Epithelial cell of esophagus (primary cell): ENCODE results near the gene ZER1.
"Not testable (repeated sequence)": the region's sequence is repeated elsewhere in the genome, so short reads cannot be mapped to it uniquely, and the experiment has no call there.

Experiments used
- DNase-seq: peaks from one replicate; pipeline ENCODE4 v3.0.0; 2010; ENCODE audit warnings: low read depth
- H3K4me3 ChIP-seq: 2 replicates; pipeline ENCODE4 v1.5.1; 2011; ENCODE audit warnings: mild to moderate bottlenecking, low read length, control low read depth
- CTCF ChIP-seq: IDR thresholded peaks from 2 replicates; pipeline ENCODE4 v1.5.1; 2011; ENCODE audit warnings: low read depth, mild to moderate bottlenecking, low read length, control low read depth, inconsistent platforms; ENCODE audit not compliant: insufficient read depth; ENCODE audit errors: missing control alignments

Gene ZER1

GRCh38 chr9:128787659-128788058, 15.9 kb upstream of the ZER1 start:
- peak; percentile 26 for DNase-seq
- H3K4me3 ChIP-seq: peak overlapping the region; percentile 97
- no peak for TF ChIP-seq CTCF

- peak; percentile 84 for DNase-seq
- TF ChIP-seq CTCF: no peak
- H3K4me3 ChIP-seq: peak within 1 kb of the TSS; percentile 97
Observed at GRCh38 chr9:128786681-128787601, 15.2 kb upstream of the ZER1 start, which contains the start of gene TBC1D13. Gene TBC1D13 (plus strand): TSS chr9:128787253. CDS start chr9:128787354, 101 bp downstream.

DNA sequence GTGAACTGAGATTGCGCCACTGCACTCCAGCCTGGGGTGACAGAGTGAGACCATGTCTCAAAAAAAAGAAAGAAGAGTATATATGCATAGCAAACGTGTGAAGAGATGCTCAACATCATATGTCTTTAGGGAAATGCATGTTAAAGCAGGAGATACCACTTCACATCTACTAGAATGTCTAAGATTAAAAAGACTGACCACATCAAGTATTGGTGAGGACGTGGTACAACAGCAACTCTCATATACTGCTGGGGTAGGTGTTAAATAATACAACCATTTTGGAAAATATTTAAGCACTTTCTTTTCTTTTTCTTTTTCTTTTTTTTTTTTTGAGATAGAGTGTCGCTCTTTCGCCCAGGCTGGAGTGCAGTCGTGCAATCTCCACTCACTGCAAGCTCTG, 13.7 kb upstream of the ZER1 start:
- DNase-seq: no peak
- TF ChIP-seq CTCF: no peak
- H3K4me3 ChIP-seq: no peak overlapping the region

DNA sequence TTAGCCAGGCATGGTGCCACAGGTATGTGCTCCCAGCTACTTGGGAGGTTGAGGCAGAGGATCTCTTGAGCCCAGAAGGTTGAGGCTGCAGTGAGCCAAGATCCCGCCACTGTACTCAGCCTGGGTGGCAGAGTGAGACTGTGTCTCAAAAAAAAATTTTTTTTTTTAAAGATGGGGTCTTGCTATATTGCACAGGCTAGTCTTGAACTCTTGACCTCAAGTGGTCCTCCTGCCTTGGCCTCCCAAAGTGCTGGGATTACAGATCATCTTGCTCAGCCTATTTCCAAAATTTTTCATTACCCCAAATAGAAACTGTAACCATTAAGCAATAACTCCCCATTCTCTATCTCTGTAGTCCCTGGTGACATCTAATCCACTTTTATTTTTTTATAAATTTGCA, 10.9 kb upstream of the ZER1 start:
- TF ChIP-seq CTCF: no peak
- no peak overlapping the region for H3K4me3 ChIP-seq
- DNase-seq: no peak

- TF ChIP-seq CTCF: no peak
- no peak for DNase-seq
- H3K4me3 ChIP-seq: no peak overlapping the region
Observed at GRCh38 chr9:128781187-128782070, 9.7 kb upstream of the ZER1 start.

DNA sequence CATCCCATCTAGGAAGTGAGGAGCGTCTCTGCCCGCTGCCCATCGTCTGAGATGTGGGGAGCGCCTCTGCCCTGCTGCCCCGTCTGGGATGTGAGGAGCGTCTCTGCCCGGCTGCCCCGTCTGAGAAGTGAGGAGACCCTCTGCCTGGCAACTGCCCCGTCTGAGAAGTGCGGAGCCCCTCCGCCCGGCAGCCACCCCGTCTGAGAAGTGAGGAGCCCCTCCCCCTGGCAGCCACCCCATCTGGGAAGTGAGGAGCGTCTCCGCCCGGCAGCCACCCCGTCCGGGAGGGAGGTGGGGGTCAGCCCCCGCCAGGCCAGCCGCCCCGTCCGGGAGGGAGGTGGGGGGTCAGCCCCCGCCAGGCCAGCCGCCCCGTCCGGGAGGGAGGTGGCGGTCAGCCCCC, 8.4 kb upstream of the ZER1 start:
- DNase-seq, H3K4me3 ChIP-seq: not testable (repeated sequence)

GRCh38 chr9:128774804-128775203, 3.1 kb upstream of the ZER1 start:
- H3K4me3 ChIP-seq: no peak overlapping the region
- TF ChIP-seq CTCF: no peak
- DNase-seq: no peak
